Suprapubic skin (tissue), 4 donors: ENCODE measurements around the gene BRD3OS.

Experiments used
- EP300 ChIP-seq: sonication (generic); formaldehyde crosslinking; IDR thresholded peaks from one replicate; pipeline ENCODE4 v1.6.1; 2017; ENCODE audit warnings: antibody characterized with exemption
- POLR2A ChIP-seq, 2 donors: fragments of 450-650 bp; IDR thresholded peaks; one replicate each; pipeline ENCODE4 v1.6.1; 2017; ENCODE audit warnings: antibody characterized with exemption in 2 of 2, mild to moderate bottlenecking in 2 of 2, moderate library complexity in 2 of 2
- POLR2AphosphoS5 ChIP-seq, 3 donors: sonication (generic); formaldehyde crosslinking; IDR thresholded peaks; one replicate each; pipeline ENCODE4 v1.6.1; 2017; ENCODE audit warnings: antibody characterized with exemption in 3 of 3
- TF ChIP-seq, protein P1 (sequence below), 2 donors: fragments of 200-600 bp in 1 of 2; fragments of 450-650 bp in 1 of 2; sonication (generic) in 1 of 2; IDR thresholded peaks; one replicate each; pipeline ENCODE4 v1.5.1; 2016 to 2019; ENCODE audit warnings: antibody characterized with exemption in 2 of 2, mild to moderate bottlenecking in 1 of 2, moderate library complexity in 1 of 2

DNA sequence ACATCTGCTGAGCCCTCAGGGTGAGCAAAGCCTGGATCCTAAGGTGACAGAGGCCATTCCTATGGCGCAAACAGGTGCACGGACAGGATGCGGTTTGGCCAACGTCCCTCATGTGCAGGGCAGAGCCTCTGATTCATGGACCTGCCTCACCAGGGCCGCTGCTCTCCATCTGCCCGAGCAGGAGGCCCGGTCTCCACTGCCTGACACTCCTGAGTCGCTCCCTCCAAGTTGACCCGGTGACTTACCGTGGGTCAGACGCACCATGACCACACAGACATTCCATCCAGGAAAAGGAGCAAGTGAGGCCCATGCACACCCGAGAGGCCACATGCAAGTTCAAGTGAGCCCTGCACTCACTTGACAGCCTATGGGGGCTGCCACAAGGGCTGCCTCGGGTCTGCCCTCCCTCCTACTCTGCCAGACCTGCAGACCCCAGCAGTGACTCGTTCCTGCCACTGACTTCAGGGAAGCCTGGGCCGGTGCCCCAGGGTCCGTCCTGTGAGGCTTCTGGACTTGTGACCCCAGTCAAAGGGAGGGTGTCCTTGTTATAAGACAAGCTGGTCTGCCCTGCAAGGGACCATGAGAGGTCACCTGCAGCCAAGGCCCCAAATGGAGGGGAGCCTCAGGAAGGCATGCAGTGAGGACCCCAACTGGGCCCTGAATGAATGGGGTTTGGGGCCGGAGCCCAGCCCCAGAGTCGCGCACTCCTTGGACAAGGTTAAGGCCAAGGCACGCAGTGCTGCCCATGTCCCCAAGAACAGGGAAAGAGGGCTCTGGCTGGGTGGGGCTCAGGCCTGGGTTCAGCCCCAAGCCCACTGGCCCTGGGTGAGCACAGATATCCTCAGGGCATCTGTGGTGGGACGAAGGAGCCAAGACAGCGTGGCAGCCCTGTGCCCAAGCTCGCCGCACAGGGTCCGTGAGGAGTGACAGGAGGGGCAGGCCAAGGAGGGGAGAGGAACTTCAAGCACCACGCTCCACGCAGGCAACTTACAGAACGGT, 10.1 kb downstream of the BRD3OS start:
- TF ChIP-seq, protein P1, sequence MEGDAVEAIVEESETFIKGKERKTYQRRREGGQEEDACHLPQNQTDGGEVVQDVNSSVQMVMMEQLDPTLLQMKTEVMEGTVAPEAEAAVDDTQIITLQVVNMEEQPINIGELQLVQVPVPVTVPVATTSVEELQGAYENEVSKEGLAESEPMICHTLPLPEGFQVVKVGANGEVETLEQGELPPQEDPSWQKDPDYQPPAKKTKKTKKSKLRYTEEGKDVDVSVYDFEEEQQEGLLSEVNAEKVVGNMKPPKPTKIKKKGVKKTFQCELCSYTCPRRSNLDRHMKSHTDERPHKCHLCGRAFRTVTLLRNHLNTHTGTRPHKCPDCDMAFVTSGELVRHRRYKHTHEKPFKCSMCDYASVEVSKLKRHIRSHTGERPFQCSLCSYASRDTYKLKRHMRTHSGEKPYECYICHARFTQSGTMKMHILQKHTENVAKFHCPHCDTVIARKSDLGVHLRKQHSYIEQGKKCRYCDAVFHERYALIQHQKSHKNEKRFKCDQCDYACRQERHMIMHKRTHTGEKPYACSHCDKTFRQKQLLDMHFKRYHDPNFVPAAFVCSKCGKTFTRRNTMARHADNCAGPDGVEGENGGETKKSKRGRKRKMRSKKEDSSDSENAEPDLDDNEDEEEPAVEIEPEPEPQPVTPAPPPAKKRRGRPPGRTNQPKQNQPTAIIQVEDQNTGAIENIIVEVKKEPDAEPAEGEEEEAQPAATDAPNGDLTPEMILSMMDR (IDR thresholded peaks at IDR 0.05) = no peak
- TF ChIP-seq POLR2AphosphoS5 (IDR thresholded peaks at IDR 0.05) (no peak), POLR2A (IDR thresholded peaks at IDR 0.05) (no peak), EP300 (no peak)
